IgD-negative memory B cell (primary cell): Measurements from ENCODE around the gene REN. TPM values are rescaled to one million over a fixed set of nuclear protein-coding genes. Genes with fewer than 3 reads are reported as not detected.

Source experiments
- H3K27ac Mint-ChIP-seq, 3 donors: one replicate each; pipeline ENCODE4 v1.8.0; 2020 to 2022; ENCODE audit warnings: mild to moderate bottlenecking in 3 of 3, mixed read lengths in 3 of 3, moderate library complexity in 1 of 3
- H3K27me3 Mint-ChIP-seq: one replicate; pipeline ENCODE4 v1.8.0; 2021; ENCODE audit warnings: mixed read lengths
- H3K36me3 Mint-ChIP-seq: one replicate; pipeline ENCODE4 v1.8.0; 2020; ENCODE audit warnings: mild to moderate bottlenecking, mixed read lengths
- H3K4me1 Mint-ChIP-seq, 3 donors: one replicate each; pipeline ENCODE4 v1.8.0; 2020 to 2022; ENCODE audit warnings: mixed read lengths in 3 of 3, mild to moderate bottlenecking in 1 of 3
- H3K4me3 Mint-ChIP-seq, 4 donors: one replicate each; pipeline ENCODE4 v1.8.0; 2020 to 2022; ENCODE audit warnings: mild to moderate bottlenecking in 4 of 4, mixed read lengths in 4 of 4, moderate library complexity in 3 of 4
- H3K9me3 Mint-ChIP-seq, 3 donors: one replicate each; pipeline ENCODE4 v1.8.0; 2020 to 2021; ENCODE audit warnings: mixed read lengths in 3 of 3, mild to moderate bottlenecking in 1 of 3
- polyA plus RNA-seq: library from polyadenylated mRNA; unstranded; fragments of 300-500 nt; fragmentation: Illumina TruSeq; gene quantifications from one replicate; pipeline ENCODE4 v1.2.3, GENCODE V29; 2021

The REN gene
- polyA plus RNA-seq, 1 donor from 2014 or later: not detected

DNA sequence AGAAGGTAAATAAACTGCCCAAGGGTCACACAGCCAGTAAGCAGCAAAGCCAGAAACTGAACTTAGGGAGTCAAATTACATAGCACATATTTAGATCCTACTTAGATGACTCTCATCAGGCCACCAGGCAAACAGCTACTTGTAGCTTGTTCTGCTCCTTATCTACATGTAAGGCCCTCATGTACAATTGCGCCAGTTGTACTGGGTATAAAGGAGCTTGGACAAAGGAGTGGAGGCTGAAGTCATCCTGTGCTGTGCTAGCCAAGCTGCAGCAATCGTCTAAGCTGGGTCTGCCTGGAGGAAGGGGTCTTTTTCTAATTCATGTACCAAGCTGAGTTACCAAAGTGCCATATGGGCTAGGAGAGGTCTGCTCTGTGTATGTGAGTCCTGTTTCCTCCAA, 27.0 kb downstream of the REN start:
- no peaks in the 10 kb centered on the region for H3K36me3 Mint-ChIP-seq
- H3K4me3 Mint-ChIP-seq: no peak overlapping the region
- H3K4me1 Mint-ChIP-seq: peaks cover 0 to 3% (median under 1%) of the 10 kb centered on the region in 3 donors
- H3K27me3 Mint-ChIP-seq: peaks cover 10% of the 10 kb centered on the region
- H3K27ac Mint-ChIP-seq: no peak overlapping the region
- H3K9me3 Mint-ChIP-seq: no peaks in the 10 kb centered on the region

DNA sequence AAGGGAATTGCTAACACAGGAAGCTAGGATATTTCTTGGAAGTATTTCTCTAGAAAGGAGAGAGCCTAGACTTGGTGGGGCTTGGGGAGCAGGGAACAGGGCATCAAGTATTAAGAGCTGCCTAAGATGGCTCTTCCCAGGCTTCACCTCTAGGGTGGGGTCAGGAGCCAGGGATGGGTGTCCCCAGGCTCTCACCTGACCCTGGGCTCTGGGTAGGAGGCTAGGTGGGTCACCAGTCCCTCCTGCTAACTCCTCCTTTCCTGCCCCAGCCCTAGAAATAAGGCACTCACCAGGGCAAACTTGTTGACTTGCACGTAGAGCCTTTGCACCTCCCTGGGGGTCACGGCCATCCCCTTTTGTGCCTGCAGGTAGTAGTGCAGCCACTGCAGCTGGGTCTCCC, 29.3 kb downstream of the REN start:
- Mint-ChIP-seq H3K9me3 (no peaks in the 10 kb centered on the region), H3K36me3 (no peaks in the 10 kb centered on the region)

DNA sequence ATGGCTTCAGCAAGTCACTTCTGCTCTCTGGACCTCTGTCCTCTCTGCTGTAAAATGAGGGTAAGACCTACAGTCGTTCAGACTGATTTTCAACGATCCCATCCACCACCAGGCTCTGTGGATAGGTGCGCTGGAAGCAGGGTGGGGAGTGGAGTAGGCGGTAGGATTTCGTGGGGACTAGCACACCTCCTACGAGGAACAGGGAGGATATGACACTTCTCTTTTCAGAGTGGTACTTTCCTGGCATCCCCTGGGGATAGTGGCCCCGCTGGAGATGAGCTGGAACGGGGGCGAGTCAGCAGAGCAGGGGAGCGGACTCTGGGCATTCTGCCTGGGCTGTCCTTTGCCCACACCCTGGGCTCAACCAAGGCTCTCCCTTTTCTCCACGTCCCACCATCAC, 32.0 kb downstream of the REN start:
- Mint-ChIP-seq H3K27ac (no peak overlapping the region), H3K4me3 (no peak overlapping the region), H3K4me1 (peaks cover 0 to 5% (median 5%) of the 10 kb centered on the region in 3 donors), H3K9me3 (no peaks in the 10 kb centered on the region), H3K36me3 (no peaks in the 10 kb centered on the region), H3K27me3 (peaks cover 5% of the 10 kb centered on the region)

More for the DNA sequence above, 29.3 kb downstream of the REN start:
- H3K27me3 Mint-ChIP-seq: peaks cover 7% of the 10 kb centered on the region
- peaks cover 0 to 5% (median 2%) of the 10 kb centered on the region in 3 donors for H3K4me1 Mint-ChIP-seq
- no peak overlapping the region for H3K4me3 Mint-ChIP-seq
- no peak overlapping the region for H3K27ac Mint-ChIP-seq

DNA sequence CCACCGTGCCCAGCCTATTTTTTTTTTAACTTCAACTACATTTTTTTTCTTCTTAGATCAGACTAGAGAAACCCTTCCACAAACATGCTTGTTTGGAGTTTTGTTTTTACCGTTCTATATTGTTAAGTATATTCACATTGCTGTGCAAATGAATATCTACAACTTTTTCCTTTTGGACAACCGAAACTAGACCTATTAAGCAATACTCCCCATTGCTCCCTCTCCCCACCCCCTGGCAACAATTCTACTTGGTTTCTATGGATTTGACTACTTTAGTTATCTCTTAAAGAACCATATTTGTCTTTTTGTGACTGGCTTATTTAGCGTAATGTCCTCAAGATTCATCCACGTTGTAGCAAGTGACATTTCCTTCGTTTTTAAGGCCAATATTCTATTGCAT, 33.4 kb downstream of the REN start:
- Mint-ChIP-seq H3K36me3 (no peaks in the 10 kb centered on the region), H3K4me3 (no peak overlapping the region), H3K4me1 (peaks cover 0 to 10% (median 8%) of the 10 kb centered on the region in 3 donors), H3K27me3 (peaks cover 4% of the 10 kb centered on the region), H3K27ac (no peak overlapping the region), H3K9me3 (no peaks in the 10 kb centered on the region)

DNA sequence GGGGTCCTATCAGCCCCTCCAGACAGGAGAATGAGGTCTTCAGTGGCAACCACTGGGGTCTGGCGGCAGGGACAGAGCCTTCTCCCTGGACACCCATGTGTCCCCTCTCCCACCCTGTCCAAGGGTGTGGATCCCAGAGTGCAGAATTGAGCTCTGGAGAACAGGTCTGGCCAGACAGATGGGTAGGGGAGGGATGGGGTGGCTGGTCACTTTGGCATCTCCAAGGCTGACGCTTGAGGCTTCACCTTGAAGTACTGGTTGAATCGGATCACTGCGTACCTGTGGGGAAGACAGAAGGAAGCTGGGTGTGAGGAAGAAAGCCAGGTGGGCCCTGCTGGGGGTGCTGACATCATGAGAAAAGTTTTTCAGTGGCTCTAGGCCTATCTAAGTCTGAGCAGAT, 34.2 kb downstream of the REN start:
- Mint-ChIP-seq H3K36me3 (no peaks in the 10 kb centered on the region), H3K4me3 (no peak overlapping the region), H3K9me3 (no peaks in the 10 kb centered on the region), H3K27ac (no peak overlapping the region), H3K4me1 (peaks cover 0 to 10% (median 8%) of the 10 kb centered on the region in 3 donors), H3K27me3 (peaks cover 4% of the 10 kb centered on the region)

DNA sequence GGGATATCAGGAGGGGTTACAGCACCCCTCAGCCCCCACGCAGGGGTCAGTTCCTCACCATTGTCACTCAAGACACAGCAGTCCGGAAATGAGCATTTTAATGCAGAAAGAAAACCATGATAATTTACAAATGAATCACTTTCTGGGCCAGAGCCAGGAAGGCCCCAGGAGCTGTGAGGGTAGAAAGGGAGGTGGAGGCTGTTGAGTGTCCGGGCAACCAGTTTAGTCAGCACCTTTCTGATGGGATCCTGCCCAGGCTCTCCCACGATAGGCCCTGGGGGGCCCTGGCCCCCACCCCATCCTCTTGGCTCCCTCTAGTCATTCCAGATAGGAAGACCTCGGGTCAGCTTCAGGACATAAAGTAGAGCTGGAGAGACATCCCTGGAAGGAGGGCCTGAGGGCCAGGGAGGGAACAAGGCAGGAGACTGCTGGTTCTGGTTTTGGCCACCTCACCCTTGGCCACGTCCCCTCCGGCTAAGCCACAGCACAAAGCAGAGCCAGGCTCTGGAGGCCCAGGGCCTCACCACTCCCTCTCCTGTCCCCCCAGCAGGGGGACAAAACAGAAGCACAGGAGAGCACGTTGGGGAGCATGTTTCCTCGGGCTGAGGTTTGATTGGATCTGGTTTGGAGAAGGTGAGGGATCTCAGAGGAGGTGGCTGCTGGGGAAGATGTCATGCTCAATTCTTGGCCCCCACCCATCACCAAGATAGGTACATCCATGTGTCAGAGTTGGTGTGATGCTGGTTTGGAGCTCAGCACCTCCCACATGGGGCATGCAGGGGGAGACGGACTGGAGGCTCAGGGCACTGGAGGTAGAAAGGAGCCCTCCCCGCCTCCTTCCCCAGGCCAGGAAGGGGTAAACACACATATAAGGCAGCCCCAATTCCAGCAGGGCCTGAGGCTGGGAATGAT, 34.9 kb downstream of the REN start:
- no peak overlapping the region for H3K27ac Mint-ChIP-seq
- no peaks in the 10 kb centered on the region for H3K9me3 Mint-ChIP-seq
- H3K4me1 Mint-ChIP-seq: peaks cover 0 to 10% (median 8%) of the 10 kb centered on the region in 3 donors
- peaks cover 4% of the 10 kb centered on the region for H3K27me3 Mint-ChIP-seq
- H3K4me3 Mint-ChIP-seq: no peak overlapping the region
- no peaks in the 10 kb centered on the region for H3K36me3 Mint-ChIP-seq

DNA sequence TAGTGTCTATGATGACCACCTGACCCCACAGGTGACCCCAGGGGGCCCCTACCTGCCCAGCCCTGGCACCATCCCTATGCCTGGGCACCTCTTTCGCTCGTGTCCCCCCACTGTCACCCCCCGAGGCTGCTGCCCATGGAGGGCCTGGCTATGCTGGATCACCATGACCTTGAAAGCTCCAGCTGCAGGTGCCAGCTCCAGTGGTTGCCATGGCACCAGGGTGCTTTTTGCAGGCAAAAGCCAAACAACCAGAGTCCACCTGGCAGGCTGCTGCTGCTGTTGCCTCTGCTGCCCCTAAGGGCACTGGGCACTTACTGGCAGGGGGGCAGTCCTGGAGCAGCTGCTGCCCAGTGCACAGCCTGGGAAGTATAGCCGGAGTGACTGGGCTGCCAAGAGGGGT, 36.0 kb downstream of the REN start:
- H3K9me3 Mint-ChIP-seq: no peaks in the 10 kb centered on the region
- peaks cover 0 to 10% (median 8%) of the 10 kb centered on the region in 3 donors for H3K4me1 Mint-ChIP-seq
- no peak overlapping the region for H3K27ac Mint-ChIP-seq
- H3K27me3 Mint-ChIP-seq: peaks cover 5% of the 10 kb centered on the region
- H3K4me3 Mint-ChIP-seq: no peak overlapping the region
- H3K36me3 Mint-ChIP-seq: no peaks in the 10 kb centered on the region

DNA sequence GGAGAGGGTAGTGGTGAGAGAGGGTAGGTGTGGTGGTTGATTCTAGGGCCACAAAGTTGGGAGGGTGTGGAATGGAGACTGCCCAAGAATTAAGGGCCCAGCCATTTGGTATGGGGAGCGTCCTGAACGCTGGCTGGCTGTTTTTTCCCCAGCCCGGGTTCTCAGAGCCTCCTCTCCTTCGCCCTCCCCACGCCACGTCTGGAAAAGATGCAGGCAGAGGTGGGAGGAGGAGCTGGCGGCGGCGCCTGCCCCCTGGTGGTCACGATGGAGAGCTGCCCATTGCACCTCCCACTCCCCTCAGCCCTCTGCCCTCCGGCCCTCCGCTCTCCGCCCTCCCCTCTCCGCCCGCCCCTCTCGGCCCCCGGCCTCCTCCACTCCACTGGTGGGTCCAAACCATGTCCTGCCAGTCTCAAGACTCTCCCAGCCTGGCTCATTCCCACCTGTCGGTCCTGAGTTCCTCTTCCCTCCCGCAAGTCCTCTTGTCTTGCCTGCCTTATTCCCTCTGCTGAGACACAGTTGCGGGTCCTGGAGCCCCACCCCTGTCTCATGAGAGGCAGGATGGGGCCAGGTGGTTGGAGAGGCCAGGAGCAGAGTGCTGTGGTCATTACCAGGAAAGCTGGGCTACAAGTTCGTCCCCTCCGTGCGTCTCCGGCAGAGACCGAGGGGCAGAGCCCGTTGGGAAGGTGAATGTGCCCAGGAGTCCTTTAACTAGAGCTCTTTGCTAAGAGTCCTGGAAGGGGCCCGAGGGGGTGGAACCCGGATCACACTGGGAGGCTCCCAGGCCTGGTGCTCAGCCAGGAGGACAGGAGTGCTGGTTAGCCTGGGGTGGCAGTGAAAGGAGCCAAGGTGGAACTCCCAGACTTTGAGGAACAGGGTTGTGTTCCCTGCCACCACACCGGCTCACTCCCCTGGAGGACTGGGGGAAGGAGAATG, 36.9 kb downstream of the REN start:
- H3K9me3 Mint-ChIP-seq: no peaks in the 10 kb centered on the region
- H3K4me3 Mint-ChIP-seq: no peak overlapping the region
- peaks cover 0 to 10% (median 6%) of the 10 kb centered on the region in 3 donors for H3K4me1 Mint-ChIP-seq
- H3K36me3 Mint-ChIP-seq: no peaks in the 10 kb centered on the region
- peak overlapping the region in 2 of 3 donors; percentile 28 to 47 for H3K27ac Mint-ChIP-seq
- peaks cover 3% of the 10 kb centered on the region for H3K27me3 Mint-ChIP-seq

DNA sequence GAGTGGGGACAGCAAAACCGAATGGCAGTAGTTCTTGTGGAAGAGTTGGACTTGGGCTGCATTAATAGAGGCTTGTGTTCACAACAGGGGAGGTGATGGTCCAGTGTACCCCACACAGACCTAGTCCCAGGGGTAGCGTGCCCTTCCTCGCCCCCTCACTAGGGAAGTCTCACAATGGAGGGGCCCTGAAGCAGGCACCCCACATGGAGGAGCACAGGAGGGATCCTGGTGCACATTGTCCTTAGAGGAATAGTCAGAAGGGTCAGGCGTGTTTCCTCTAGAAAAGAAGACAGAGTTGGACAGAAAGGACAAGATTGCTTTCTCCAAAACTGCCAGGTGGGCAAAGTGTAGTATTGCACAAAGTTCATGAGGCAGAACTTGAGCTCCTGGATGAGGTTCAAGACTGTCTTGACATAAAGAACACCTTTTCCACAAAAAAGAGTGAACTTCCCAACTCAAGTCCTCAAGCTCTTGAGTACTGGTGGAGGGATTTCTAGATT, 37.6 kb downstream of the REN start:
- peaks cover 0 to 8% (median 6%) of the 10 kb centered on the region in 3 donors for H3K4me1 Mint-ChIP-seq
- peak overlapping the region in 1 of 4 donors; percentile 43 for H3K4me3 Mint-ChIP-seq
- peaks cover 3% of the 10 kb centered on the region for H3K27me3 Mint-ChIP-seq
- H3K27ac Mint-ChIP-seq: peak overlapping the region in 2 of 3 donors; percentile 47 to 63
- H3K9me3 Mint-ChIP-seq: no peaks in the 10 kb centered on the region
- H3K36me3 Mint-ChIP-seq: no peaks in the 10 kb centered on the region

DNA sequence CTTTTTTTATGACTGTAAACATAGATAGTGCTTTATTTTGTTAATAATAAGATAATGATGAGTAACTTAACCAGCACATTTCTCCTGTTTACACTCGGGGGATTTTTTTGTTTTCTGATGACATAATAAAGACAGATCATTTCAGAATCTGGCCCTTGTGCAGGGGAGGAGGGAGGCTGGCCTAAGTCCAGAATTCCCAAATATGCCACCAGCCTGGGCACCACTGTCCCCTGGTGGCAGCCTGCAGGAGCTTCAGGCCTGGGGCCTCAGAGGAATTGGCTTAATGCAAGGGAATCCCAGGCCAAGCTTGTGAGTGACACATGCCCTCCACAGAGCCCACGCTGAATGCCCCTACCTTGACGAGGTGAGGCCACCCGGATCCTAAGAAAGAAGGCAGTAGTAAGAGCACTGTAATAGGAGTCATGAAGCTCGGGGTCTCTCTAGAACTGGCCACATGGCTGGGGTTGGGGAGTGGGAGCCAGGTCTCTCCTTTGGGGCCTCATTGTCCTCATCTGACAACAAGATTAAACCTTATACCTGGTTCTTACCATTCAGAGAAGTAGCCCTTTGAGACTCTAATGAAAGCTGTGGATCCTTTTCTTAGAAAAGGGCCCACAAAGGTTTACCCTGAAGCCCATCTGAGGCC, 38.4 kb downstream of the REN start:
- no peaks in the 10 kb centered on the region for H3K9me3 Mint-ChIP-seq
- H3K4me3 Mint-ChIP-seq: peak overlapping the region in 1 of 4 donors; percentile 39
- peaks cover 0 to 8% (median 6%) of the 10 kb centered on the region in 3 donors for H3K4me1 Mint-ChIP-seq
- no peaks in the 10 kb centered on the region for H3K36me3 Mint-ChIP-seq
- no peak overlapping the region for H3K27ac Mint-ChIP-seq
- peaks cover 3% of the 10 kb centered on the region for H3K27me3 Mint-ChIP-seq

DNA sequence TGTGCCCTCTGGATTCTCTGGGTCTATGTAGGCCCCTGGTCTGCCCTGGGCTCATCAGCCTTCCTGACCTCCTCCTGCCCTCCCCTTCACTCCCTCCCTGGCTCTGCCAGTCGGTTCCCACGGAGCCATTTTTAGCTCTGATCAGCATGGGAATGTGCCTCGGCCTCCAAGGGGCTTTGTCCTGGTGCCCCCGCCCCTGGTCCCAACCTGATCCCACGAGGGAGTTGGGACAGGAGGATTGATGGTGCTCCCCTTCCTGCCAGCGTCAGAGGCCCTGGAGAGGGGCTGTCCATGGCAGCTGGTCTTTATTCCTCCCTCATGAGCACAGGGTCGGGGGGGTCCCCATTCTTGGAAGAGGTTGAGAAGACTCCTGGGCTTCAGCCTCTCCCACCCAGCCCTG, 39.2 kb downstream of the REN start:
- H3K4me3 Mint-ChIP-seq: no peak overlapping the region
- no peaks in the 10 kb centered on the region for H3K9me3 Mint-ChIP-seq
- H3K36me3 Mint-ChIP-seq: no peaks in the 10 kb centered on the region
- H3K4me1 Mint-ChIP-seq: peaks cover 0 to 8% (median 6%) of the 10 kb centered on the region in 3 donors
- no peak overlapping the region for H3K27ac Mint-ChIP-seq
- peaks cover 3% of the 10 kb centered on the region for H3K27me3 Mint-ChIP-seq

DNA sequence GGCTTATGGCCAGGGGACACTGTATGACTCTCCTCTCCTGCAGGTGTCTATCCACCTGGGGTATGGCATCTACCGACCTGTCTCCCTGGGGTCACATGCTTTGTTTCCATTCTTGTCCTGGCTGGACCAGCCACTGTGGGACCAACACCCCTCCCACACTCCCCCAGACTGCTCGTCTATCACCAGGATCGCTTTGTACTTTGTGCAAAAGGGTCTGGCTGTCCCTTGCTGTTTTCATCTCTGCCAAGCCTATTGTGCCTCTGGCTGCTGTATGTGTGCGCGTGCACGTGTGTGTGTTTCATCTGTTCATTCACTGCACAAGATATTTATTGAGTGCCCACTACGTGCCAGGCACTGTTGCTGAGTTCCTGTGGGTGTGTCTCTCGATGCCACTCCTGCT, 39.8 kb downstream of the REN start:
- peaks cover 3% of the 10 kb centered on the region for H3K27me3 Mint-ChIP-seq
- H3K4me3 Mint-ChIP-seq: no peak overlapping the region
- H3K9me3 Mint-ChIP-seq: no peaks in the 10 kb centered on the region
- no peak overlapping the region for H3K27ac Mint-ChIP-seq
- peaks cover 0 to 8% (median 6%) of the 10 kb centered on the region in 3 donors for H3K4me1 Mint-ChIP-seq
- H3K36me3 Mint-ChIP-seq: no peaks in the 10 kb centered on the region

DNA sequence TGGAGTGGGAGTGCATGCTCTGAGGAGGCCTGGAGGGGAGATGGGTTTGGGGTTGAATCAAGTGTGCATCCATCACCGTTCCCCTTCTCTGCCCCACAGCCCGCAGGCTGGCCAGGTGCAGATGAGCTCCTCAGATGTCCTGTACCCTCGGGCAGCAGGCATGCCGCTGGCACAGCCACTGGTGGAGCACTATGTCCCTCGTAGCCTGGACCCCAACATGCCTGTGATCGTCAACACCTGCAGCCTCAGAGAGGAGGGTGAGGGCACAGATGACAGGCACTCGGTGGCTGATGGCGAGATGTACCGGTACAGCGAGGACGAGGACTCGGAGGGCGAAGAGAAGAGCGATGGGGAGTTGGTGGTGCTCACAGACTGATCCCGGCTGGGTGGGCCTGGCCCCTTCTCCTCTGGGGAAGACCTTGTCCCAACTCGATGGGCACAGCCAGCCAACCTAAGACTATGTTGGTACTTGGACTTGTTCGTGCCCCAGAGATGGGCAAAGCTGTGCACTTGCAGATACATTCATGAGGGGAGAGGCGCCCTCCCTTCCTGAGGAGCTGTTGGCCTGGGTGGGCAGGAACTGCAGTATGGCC, 40.3 kb downstream of the REN start:
- Mint-ChIP-seq H3K27ac (peak overlapping the region in 1 of 3 donors; percentile 33), H3K27me3 (peaks cover 3% of the 10 kb centered on the region), H3K36me3 (no peaks in the 10 kb centered on the region), H3K9me3 (no peaks in the 10 kb centered on the region), H3K4me1 (peaks cover 0 to 8% (median 6%) of the 10 kb centered on the region in 3 donors), H3K4me3 (no peak overlapping the region)

DNA sequence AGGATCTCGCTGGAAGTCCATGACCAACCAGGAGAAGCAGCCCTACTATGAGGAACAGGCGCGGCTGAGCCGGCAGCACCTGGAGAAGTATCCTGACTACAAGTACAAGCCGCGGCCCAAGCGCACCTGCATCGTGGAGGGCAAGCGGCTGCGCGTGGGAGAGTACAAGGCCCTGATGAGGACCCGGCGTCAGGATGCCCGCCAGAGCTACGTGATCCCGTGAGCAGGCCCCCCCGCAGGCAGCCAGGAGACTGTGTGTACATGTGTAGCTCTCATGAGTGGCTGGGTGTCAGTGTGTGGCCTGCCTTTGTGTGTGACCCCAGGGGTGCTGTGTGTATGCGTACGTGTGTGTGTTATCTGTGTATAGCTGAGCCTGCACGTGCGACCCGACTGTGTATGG, 41.5 kb downstream of the REN start:
- Mint-ChIP-seq H3K9me3 (no peaks in the 10 kb centered on the region), H3K4me3 (no peak overlapping the region), H3K36me3 (no peaks in the 10 kb centered on the region), H3K27me3 (peaks cover 3% of the 10 kb centered on the region), H3K27ac (no peak overlapping the region), H3K4me1 (peaks cover 0 to 8% (median 6%) of the 10 kb centered on the region in 3 donors)
